ENCODE results near the gene EIF3K.
A peak's percentile ranks its signal among the peaks of the same experiment; 100 is the strongest.

EIF3K gene

DNA sequence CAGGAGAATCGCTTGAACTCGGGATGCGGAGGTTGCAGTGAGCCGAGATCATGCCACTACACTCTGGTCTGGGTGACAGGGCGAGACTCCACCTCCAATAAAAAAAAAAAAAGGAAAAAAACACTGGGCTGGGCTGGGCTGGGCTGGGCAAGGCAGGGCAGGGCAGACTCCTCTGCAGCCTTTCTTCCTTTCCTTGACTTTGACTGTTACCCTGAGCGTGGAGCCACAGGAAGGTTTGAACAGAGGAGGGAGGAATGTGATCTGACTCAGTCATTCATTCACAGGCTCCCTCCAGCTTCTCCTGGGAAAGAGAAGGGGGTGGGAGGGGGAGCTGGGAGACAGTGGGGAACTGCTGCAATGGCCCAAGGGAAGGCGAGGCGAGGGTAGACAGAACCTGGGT, 25.7 kb downstream of the EIF3K start:
- Histone ChIP-seq H3K27ac (no peak overlapping the region), H3K4me3 (no peak overlapping the region)
- no peak for DNase-seq (ENCODE audit: low spot score)
- TF ChIP-seq, protein P1, sequence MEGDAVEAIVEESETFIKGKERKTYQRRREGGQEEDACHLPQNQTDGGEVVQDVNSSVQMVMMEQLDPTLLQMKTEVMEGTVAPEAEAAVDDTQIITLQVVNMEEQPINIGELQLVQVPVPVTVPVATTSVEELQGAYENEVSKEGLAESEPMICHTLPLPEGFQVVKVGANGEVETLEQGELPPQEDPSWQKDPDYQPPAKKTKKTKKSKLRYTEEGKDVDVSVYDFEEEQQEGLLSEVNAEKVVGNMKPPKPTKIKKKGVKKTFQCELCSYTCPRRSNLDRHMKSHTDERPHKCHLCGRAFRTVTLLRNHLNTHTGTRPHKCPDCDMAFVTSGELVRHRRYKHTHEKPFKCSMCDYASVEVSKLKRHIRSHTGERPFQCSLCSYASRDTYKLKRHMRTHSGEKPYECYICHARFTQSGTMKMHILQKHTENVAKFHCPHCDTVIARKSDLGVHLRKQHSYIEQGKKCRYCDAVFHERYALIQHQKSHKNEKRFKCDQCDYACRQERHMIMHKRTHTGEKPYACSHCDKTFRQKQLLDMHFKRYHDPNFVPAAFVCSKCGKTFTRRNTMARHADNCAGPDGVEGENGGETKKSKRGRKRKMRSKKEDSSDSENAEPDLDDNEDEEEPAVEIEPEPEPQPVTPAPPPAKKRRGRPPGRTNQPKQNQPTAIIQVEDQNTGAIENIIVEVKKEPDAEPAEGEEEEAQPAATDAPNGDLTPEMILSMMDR (IDR thresholded peaks at IDR 0.05) = no peak

DNA sequence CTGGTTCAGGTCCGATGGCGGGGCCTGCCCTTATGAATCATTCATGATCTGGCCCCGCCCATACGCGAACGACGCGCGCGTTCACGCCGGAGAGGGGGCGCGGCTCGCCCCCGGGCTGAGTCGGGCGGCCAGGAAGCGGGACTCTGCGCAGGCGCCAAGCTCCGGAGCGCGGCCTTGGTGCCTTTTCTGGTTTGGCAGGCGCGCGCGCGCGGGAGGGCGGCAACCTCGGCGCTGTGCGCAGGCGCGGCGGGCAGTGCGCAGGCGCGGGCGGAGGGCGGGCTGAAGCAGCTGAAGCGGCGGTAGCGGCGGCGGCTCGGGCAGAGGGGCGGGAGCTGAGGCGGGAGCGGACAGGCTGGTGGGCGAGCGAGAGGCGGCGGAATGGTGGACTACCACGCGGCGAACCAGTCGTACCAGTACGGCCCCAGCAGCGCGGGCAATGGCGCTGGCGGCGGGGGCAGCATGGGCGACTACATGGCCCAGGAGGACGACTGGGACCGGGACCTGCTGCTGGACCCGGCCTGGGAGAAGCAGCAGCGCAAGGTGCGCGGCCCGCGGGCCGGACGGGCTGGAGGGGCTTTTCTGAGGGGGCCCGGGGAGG, 28.5 kb downstream of the EIF3K start, which contains the start of gene ACTN4:
Gene ACTN4 (plus strand): TSS at position 282 of the 598 bp plus-strand sequence. CDS start 97 bp downstream, at position 379.
- H3K27ac ChIP-seq = peak within 1 kb of the TSS; percentile 81 to 99
- TF ChIP-seq, protein P1 (IDR thresholded peaks at IDR 0.05) = no peak

DNA sequence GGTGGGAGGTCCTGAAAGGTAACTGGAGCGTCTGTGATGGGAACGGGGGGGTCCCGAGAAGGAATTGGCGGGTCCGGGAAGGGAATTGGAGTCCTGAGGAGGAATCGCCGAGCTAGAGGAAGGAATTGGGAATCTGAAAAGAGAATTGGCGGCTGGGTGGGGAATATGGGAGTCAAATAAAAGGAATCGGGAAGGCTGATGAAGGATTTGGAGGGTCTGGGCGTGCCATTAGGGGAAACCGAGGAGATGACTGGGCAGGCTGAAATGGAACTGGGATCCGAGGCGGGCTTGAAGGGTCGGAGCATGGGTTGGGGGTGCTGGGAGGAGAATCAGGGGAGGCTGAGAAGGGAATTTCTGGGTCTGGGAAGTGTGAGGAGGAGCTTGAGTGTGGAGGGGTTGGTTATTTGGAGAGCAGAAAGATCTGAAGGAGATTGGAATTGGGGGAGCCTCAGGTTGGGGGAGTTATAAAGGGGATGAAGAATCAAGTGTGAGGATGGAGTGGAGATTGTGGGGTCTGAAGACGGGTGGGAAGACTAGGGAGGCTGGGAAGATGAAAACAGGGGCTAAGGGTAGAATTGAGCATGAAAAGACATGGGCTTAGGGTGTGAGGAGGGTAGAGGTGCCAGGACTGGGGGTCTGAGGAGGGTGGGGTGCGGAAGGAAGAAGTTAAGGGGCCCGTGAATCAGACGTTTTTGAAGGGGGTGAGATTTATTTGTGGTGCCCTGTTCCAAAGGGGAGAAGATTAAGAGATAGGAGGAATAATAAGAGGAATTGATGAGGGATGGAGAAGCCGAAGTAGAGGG, 29.2 kb downstream of the EIF3K start:
- TF ChIP-seq, protein P1 (IDR thresholded peaks at IDR 0.05) = no peak
- Histone ChIP-seq H3K27ac (peak overlapping the region; percentile 81 to 99), H3K4me3 (peak overlapping the region; percentile 97)
- DNase-seq (ENCODE audit: low spot score) = no peak

More for the DNA sequence above, 28.5 kb downstream of the EIF3K start, which contains the start of gene ACTN4:
- H3K4me3 ChIP-seq = peak within 1 kb of the TSS; percentile 97
- peak; percentile 99 for DNase-seq (ENCODE audit: low spot score)

DNA sequence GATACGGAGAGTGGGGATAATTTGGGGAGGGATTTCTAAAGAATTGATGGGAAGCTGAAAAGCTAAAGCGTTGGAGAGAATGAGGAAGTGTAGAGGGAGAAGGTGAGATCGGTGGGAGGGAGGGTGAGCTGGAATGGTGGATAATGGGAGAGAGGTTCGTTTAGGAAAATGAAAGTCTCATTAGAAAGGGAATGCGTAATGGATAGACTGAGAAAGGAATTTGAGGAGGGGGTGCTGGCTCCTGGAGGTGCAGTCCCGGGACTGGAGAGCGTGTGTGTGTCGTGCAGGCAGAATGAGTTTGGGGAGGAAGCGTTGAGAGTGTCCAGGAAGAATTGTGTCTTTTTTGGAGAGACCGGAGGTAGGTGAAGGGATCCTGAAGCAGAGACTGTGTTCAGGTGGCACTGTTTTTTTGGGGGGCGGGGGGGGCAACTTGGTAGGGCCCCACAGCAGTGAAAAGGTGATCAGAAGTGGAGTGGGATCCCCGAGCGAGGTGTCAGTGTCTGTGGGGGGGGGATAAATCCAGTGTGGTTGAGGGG, 29.8 kb downstream of the EIF3K start:
- Histone ChIP-seq H3K4me3 (peak overlapping the region; percentile 97), H3K27ac (peak overlapping the region; percentile 81 to 99)
- DNase-seq (ENCODE audit: low spot score) = no peak
- TF ChIP-seq, protein P1 (IDR thresholded peaks at IDR 0.05) = no peak

DNA sequence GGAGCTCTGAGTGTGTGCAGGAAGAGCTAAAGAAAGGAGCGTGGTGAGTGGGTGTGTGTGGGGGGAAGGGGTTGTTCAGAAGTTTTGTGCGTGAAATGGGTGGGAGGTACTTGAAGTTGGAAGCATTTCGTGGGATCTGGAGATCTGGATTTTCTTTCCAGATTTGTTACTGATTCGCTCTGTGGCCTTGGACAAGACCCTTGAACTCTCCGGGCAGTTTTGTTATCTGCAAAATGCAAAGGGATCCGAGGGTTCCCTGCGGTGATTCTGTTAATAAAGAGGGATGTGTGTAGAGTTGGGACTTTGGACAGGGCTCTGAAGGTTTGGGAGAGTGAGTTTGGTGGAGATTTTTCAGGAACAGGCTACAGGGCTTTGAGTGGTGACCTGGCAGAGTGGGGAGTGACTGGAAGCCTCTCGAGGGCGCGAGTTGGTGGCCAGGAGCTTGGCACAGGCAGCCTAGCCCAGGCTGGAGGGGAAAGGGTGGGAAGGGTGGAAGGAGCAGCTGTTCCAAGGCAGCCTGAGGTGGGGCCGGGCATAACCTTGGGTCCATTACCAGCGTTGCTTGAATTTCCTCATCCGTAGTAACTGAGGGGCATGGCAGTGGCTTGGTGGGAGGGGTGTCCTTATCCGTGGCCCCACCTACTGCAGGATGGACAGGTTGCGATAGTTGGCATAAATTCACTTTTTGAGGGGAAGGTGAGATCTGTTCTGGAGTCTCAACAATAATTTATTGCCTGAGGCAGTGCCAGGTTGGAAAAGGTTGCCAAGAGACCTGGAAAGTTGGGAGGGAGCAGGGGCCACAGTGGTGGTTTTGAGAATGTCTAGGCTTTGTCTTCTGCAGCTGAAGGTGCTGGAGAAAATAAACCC, 30.6 kb downstream of the EIF3K start:
- TF ChIP-seq, protein P1 (IDR thresholded peaks at IDR 0.05) = no peak
- Histone ChIP-seq H3K27ac (peak overlapping the region; percentile 81 to 99), H3K4me3 (peak overlapping the region; percentile 97)
- no peak for DNase-seq (ENCODE audit: low spot score)

DNA sequence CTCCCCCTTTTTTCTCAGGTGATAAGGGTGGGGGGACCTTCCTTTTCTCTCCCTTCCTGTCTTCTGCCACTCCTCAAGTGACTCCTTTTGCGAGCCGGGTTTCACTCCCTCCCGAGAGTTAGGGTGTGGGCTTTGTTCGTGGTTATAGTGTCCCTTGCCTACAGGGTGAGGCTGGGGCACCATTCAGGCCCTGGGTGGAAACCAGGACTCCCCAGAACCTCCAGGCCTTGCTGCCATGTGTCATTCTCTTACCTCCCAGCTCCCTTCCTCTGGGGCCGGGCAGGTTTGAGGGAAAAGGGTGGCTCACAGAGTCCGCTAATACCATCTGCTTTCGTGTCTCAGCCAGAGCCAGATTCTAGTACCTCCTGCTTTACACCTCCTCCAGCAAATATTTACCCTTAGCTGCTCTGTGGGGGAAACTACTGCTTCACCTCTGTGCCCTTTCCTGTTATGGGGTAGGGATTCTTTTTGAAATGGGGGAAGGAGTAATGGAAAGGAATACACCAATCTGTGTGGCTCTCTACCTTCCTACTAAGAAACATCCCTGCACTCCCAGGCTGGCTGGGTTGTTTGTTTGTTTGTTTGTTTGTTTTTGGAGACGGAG, 31.3 kb downstream of the EIF3K start:
- DNase-seq (ENCODE audit: low spot score) = no peak
- Histone ChIP-seq H3K4me3 (peak overlapping the region; percentile 97), H3K27ac (peak overlapping the region; percentile 81 to 99)
- TF ChIP-seq, protein P1 (IDR thresholded peaks at IDR 0.05) = no peak

All from coronary artery (tissue), 2 donors.